ENCODE measurements around the gene LDLRAD4.

Gene LDLRAD4

GRCh38 chr18:13577091-13577697 is 358.6 kb downstream of the LDLRAD4 start:
- H3K36me3 ChIP-seq (ENCODE audit: control insufficient read depth in 1 of 2, insufficient read depth in 2 of 2, low read length in 2 of 2), result no peaks in the 10 kb centered on the region
- no peak overlapping the region for H3K27ac ChIP-seq (ENCODE audit: low read depth, low read length)
- H3K27me3 ChIP-seq (ENCODE audit: control insufficient read depth in 1 of 2, insufficient read depth in 2 of 2, low read length in 2 of 2), result no peaks in the 10 kb centered on the region
- H3K4me1 ChIP-seq (ENCODE audit: control insufficient read depth in 1 of 2, insufficient read depth in 2 of 2, low read length in 2 of 2), result peaks cover 0 to 10% of the 10 kb centered on the region in 2 donors
- H3K9me3 ChIP-seq (ENCODE audit: control insufficient read depth in 1 of 2, low read length in 2 of 2), result no peaks in the 10 kb centered on the region
- H3K4me3 ChIP-seq (ENCODE audit: low read depth in 1 of 2, low read length in 2 of 2), result peak overlapping the region; percentile 2 to 3
- no peak overlapping the region for H3K9ac ChIP-seq (ENCODE audit: low read depth in 1 of 2, low read length in 2 of 2)

- no peak overlapping the region for H3K27ac ChIP-seq (ENCODE audit: low read depth, low read length)
- no peak overlapping the region for H3K9ac ChIP-seq (ENCODE audit: low read depth in 1 of 2, low read length in 2 of 2)
- no peaks in the 10 kb centered on the region for H3K27me3 ChIP-seq (ENCODE audit: control insufficient read depth in 1 of 2, insufficient read depth in 2 of 2, low read length in 2 of 2)
- H3K4me1 ChIP-seq (ENCODE audit: control insufficient read depth in 1 of 2, insufficient read depth in 2 of 2, low read length in 2 of 2), result peaks cover 0 to 10% of the 10 kb centered on the region in 2 donors
- no peaks in the 10 kb centered on the region for H3K9me3 ChIP-seq (ENCODE audit: control insufficient read depth in 1 of 2, low read length in 2 of 2)
- no peaks in the 10 kb centered on the region for H3K36me3 ChIP-seq (ENCODE audit: control insufficient read depth in 1 of 2, insufficient read depth in 2 of 2, low read length in 2 of 2)
- peak overlapping the region in 1 of 2 donors; percentile 2 for H3K4me3 ChIP-seq (ENCODE audit: low read depth in 1 of 2, low read length in 2 of 2)
Measured at GRCh38 chr18:13577781-13578180, 359.2 kb downstream of the LDLRAD4 start.

- no peak overlapping the region for H3K4me3 ChIP-seq (ENCODE audit: low read depth in 1 of 2, low read length in 2 of 2)
- H3K36me3 ChIP-seq (ENCODE audit: control insufficient read depth in 1 of 2, insufficient read depth in 2 of 2, low read length in 2 of 2), result no peaks in the 10 kb centered on the region
- H3K27ac ChIP-seq (ENCODE audit: low read depth, low read length), result no peak overlapping the region
- H3K9ac ChIP-seq (ENCODE audit: low read depth in 1 of 2, low read length in 2 of 2), result no peak overlapping the region
- peaks cover 0 to 10% of the 10 kb centered on the region in 2 donors for H3K4me1 ChIP-seq (ENCODE audit: control insufficient read depth in 1 of 2, insufficient read depth in 2 of 2, low read length in 2 of 2)
- H3K9me3 ChIP-seq (ENCODE audit: control insufficient read depth in 1 of 2, low read length in 2 of 2), result no peaks in the 10 kb centered on the region
- H3K27me3 ChIP-seq (ENCODE audit: control insufficient read depth in 1 of 2, insufficient read depth in 2 of 2, low read length in 2 of 2), result no peaks in the 10 kb centered on the region
Measured at GRCh38 chr18:13578400-13578799, 359.8 kb downstream of the LDLRAD4 start.

- Histone ChIP-seq H3K4me1 (ENCODE audit: control insufficient read depth in 1 of 2, insufficient read depth in 2 of 2, low read length in 2 of 2) (peaks cover 0 to 10% of the 10 kb centered on the region in 2 donors), H3K9ac (ENCODE audit: low read depth in 1 of 2, low read length in 2 of 2) (no peak overlapping the region), H3K4me3 (ENCODE audit: low read depth in 1 of 2, low read length in 2 of 2) (no peak overlapping the region), H3K27me3 (ENCODE audit: control insufficient read depth in 1 of 2, insufficient read depth in 2 of 2, low read length in 2 of 2) (no peaks in the 10 kb centered on the region), H3K36me3 (ENCODE audit: control insufficient read depth in 1 of 2, insufficient read depth in 2 of 2, low read length in 2 of 2) (peaks cover 0 to 3% of the 10 kb centered on the region in 2 donors), H3K27ac (ENCODE audit: low read depth, low read length) (no peak overlapping the region), H3K9me3 (ENCODE audit: control insufficient read depth in 1 of 2, low read length in 2 of 2) (no peaks in the 10 kb centered on the region)
Measured at GRCh38 chr18:13579874-13580273, 361.3 kb downstream of the LDLRAD4 start.

- Histone ChIP-seq H3K4me1 (ENCODE audit: control insufficient read depth in 1 of 2, insufficient read depth in 2 of 2, low read length in 2 of 2) (peaks cover 0 to 10% of the 10 kb centered on the region in 2 donors), H3K9me3 (ENCODE audit: control insufficient read depth in 1 of 2, low read length in 2 of 2) (no peaks in the 10 kb centered on the region), H3K27me3 (ENCODE audit: control insufficient read depth in 1 of 2, insufficient read depth in 2 of 2, low read length in 2 of 2) (no peaks in the 10 kb centered on the region), H3K27ac (ENCODE audit: low read depth, low read length) (no peak overlapping the region), H3K36me3 (ENCODE audit: control insufficient read depth in 1 of 2, insufficient read depth in 2 of 2, low read length in 2 of 2) (peaks cover 0 to 3% of the 10 kb centered on the region in 2 donors), H3K4me3 (ENCODE audit: low read depth in 1 of 2, low read length in 2 of 2) (no peak overlapping the region), H3K9ac (ENCODE audit: low read depth in 1 of 2, low read length in 2 of 2) (no peak overlapping the region)
Measured at GRCh38 chr18:13580351-13580750, 361.8 kb downstream of the LDLRAD4 start.

- Histone ChIP-seq H3K27ac (ENCODE audit: low read depth, low read length) (no peak overlapping the region), H3K9me3 (ENCODE audit: control insufficient read depth in 1 of 2, low read length in 2 of 2) (no peaks in the 10 kb centered on the region), H3K4me1 (ENCODE audit: control insufficient read depth in 1 of 2, insufficient read depth in 2 of 2, low read length in 2 of 2) (peaks cover 0 to 10% of the 10 kb centered on the region in 2 donors), H3K9ac (ENCODE audit: low read depth in 1 of 2, low read length in 2 of 2) (no peak overlapping the region), H3K4me3 (ENCODE audit: low read depth in 1 of 2, low read length in 2 of 2) (no peak overlapping the region), H3K36me3 (ENCODE audit: control insufficient read depth in 1 of 2, insufficient read depth in 2 of 2, low read length in 2 of 2) (peaks cover 0 to 3% of the 10 kb centered on the region in 2 donors), H3K27me3 (ENCODE audit: control insufficient read depth in 1 of 2, insufficient read depth in 2 of 2, low read length in 2 of 2) (no peaks in the 10 kb centered on the region)
Measured at GRCh38 chr18:13580991-13581390, 362.4 kb downstream of the LDLRAD4 start.

GRCh38 chr18:13581496-13582177 is 363.1 kb downstream of the LDLRAD4 start:
- Histone ChIP-seq H3K9ac (ENCODE audit: low read depth in 1 of 2, low read length in 2 of 2) (no peak overlapping the region), H3K9me3 (ENCODE audit: control insufficient read depth in 1 of 2, low read length in 2 of 2) (no peaks in the 10 kb centered on the region), H3K36me3 (ENCODE audit: control insufficient read depth in 1 of 2, insufficient read depth in 2 of 2, low read length in 2 of 2) (peaks cover 0 to 3% of the 10 kb centered on the region in 2 donors), H3K27me3 (ENCODE audit: control insufficient read depth in 1 of 2, insufficient read depth in 2 of 2, low read length in 2 of 2) (no peaks in the 10 kb centered on the region), H3K27ac (ENCODE audit: low read depth, low read length) (no peak overlapping the region), H3K4me1 (ENCODE audit: control insufficient read depth in 1 of 2, insufficient read depth in 2 of 2, low read length in 2 of 2) (peaks cover 0 to 7% of the 10 kb centered on the region in 2 donors), H3K4me3 (ENCODE audit: low read depth in 1 of 2, low read length in 2 of 2) (no peak overlapping the region)

GRCh38 chr18:13582178-13582670 is 363.7 kb downstream of the LDLRAD4 start:
- H3K4me1 ChIP-seq (ENCODE audit: control insufficient read depth in 1 of 2, insufficient read depth in 2 of 2, low read length in 2 of 2), result peaks cover 0 to 5% of the 10 kb centered on the region in 2 donors
- H3K27me3 ChIP-seq (ENCODE audit: control insufficient read depth in 1 of 2, insufficient read depth in 2 of 2, low read length in 2 of 2), result no peaks in the 10 kb centered on the region
- H3K4me3 ChIP-seq (ENCODE audit: low read depth in 1 of 2, low read length in 2 of 2), result no peak overlapping the region
- no peak overlapping the region for H3K9ac ChIP-seq (ENCODE audit: low read depth in 1 of 2, low read length in 2 of 2)
- H3K9me3 ChIP-seq (ENCODE audit: control insufficient read depth in 1 of 2, low read length in 2 of 2), result no peaks in the 10 kb centered on the region
- H3K36me3 ChIP-seq (ENCODE audit: control insufficient read depth in 1 of 2, insufficient read depth in 2 of 2, low read length in 2 of 2), result peaks cover 0 to 3% of the 10 kb centered on the region in 2 donors
- H3K27ac ChIP-seq (ENCODE audit: low read depth, low read length), result no peak overlapping the region

- Histone ChIP-seq H3K4me3 (ENCODE audit: low read depth in 1 of 2, low read length in 2 of 2) (no peak overlapping the region), H3K27ac (ENCODE audit: low read depth, low read length) (no peak overlapping the region), H3K4me1 (ENCODE audit: control insufficient read depth in 1 of 2, insufficient read depth in 2 of 2, low read length in 2 of 2) (no peaks in the 10 kb centered on the region), H3K36me3 (ENCODE audit: control insufficient read depth in 1 of 2, insufficient read depth in 2 of 2, low read length in 2 of 2) (peaks cover 0 to 3% of the 10 kb centered on the region in 2 donors), H3K9ac (ENCODE audit: low read depth in 1 of 2, low read length in 2 of 2) (no peak overlapping the region), H3K27me3 (ENCODE audit: control insufficient read depth in 1 of 2, insufficient read depth in 2 of 2, low read length in 2 of 2) (no peaks in the 10 kb centered on the region), H3K9me3 (ENCODE audit: control insufficient read depth in 1 of 2, low read length in 2 of 2) (no peaks in the 10 kb centered on the region)
Measured at GRCh38 chr18:13583576-13584550, 365.3 kb downstream of the LDLRAD4 start.

Measured in duodenal mucosa (tissue), 2 donors.